Right lung (tissue), 5 donors: ENCODE measurements around the gene CCDC6. TPM values are rescaled to one million over a fixed set of nuclear protein-coding genes. Genes with fewer than 3 reads are reported as not detected.
"Not testable (repeated sequence)": the region's sequence is repeated elsewhere in the genome, so short reads cannot be mapped to it uniquely, and the experiment has no call there.

Source experiments
- DNase-seq, 2 donors: peaks; one replicate each; pipeline ENCODE4 v3.0.0-alpha.2; 2013
- polyA plus RNA-seq, 5 donors: library from polyadenylated mRNA; unstranded; fragments of 120-200 nt; gene quantifications; one replicate each; pipeline versions ENCODE4 v1.2.1 to v1.2.3, GENCODE V29; 2013; ENCODE audit warnings: inconsistent platforms in 1 of 5, low replicate concordance in 1 of 5; ENCODE audit not compliant: insufficient read length in 5 of 5, insufficient read depth in 1 of 5

The CCDC6 gene
- polyA plus RNA-seq, 5 donors, result 25.8 to 43.0 (median 40.0) TPM

GRCh38 chr10:59817773-59818172, 88.6 kb downstream of the CCDC6 start:
- DNase-seq, result no peak

- DNase-seq, result no peak
Observed at GRCh38 chr10:59814878-59815277, 91.5 kb downstream of the CCDC6 start.

- no peak for DNase-seq
Observed at GRCh38 chr10:59812519-59813122, 93.7 kb downstream of the CCDC6 start.

GRCh38 chr10:59809644-59809974, 96.7 kb downstream of the CCDC6 start:
- no peak for DNase-seq

GRCh38 chr10:59808896-59809643, 97.3 kb downstream of the CCDC6 start:
- peak; percentile 19 to 20 for DNase-seq

- no peak for DNase-seq
Observed at GRCh38 chr10:59807629-59808620, 98.4 kb downstream of the CCDC6 start.

- no peak for DNase-seq
Observed at GRCh38 chr10:59805014-59805413, 101.3 kb downstream of the CCDC6 start.

- DNase-seq, result no peak
Observed at GRCh38 chr10:59804220-59804619, 102.1 kb downstream of the CCDC6 start.

- no peak for DNase-seq
Observed at GRCh38 chr10:59803714-59804113, 102.6 kb downstream of the CCDC6 start.

GRCh38 chr10:59801171-59801570, 105.2 kb downstream of the CCDC6 start:
- no peak for DNase-seq

- no peak for DNase-seq
Observed at GRCh38 chr10:59799421-59799820, 106.9 kb downstream of the CCDC6 start.

GRCh38 chr10:59793919-59794318, 112.4 kb downstream of the CCDC6 start:
- DNase-seq, result no peak

- no peak for DNase-seq
Observed at GRCh38 chr10:59792812-59793211, 113.5 kb downstream of the CCDC6 start.

- no peak for DNase-seq
Observed at GRCh38 chr10:59791601-59792000, 114.8 kb downstream of the CCDC6 start.

GRCh38 chr10:59790080-59790479, 116.3 kb downstream of the CCDC6 start:
- DNase-seq, result not testable (repeated sequence)

GRCh38 chr10:59788914-59789313, 117.4 kb downstream of the CCDC6 start:
- not testable (repeated sequence) for DNase-seq

GRCh38 chr10:59787032-59787431, 119.3 kb downstream of the CCDC6 start:
- DNase-seq, result not testable (repeated sequence)

- DNase-seq, result not testable (repeated sequence)
Observed at GRCh38 chr10:59785476-59785875, 120.9 kb downstream of the CCDC6 start.

GRCh38 chr10:59781511-59781910, 124.8 kb downstream of the CCDC6 start:
- DNase-seq, result no peak

- DNase-seq, result no peak
Observed at GRCh38 chr10:59779756-59780533, 126.4 kb downstream of the CCDC6 start.

- no peak for DNase-seq
Observed at GRCh38 chr10:59774451-59774850, 131.9 kb downstream of the CCDC6 start.

- no peak for DNase-seq
Observed at GRCh38 chr10:59773088-59773487, 133.3 kb downstream of the CCDC6 start.
